H9 (cell line): ENCODE data around the gene ANO9. TPM values are rescaled to one million over a fixed set of nuclear protein-coding genes. Genes with fewer than 3 reads are reported as not detected.

Experiments
- DNase-seq: peaks from one replicate; pipeline ENCODE4 v3.0.0-alpha.2; 2017
- H2AFZ ChIP-seq: one replicate; pipeline ENCODE4 v1.6.1; 2013; ENCODE audit warnings: mild to moderate bottlenecking, low read length, control low read depth, moderate library complexity
- H2AK5ac ChIP-seq: 2 replicates; pipeline ENCODE4 v1.6.1; 2013; ENCODE audit warnings: low read length, control low read depth, mixed read lengths; ENCODE audit not compliant: insufficient read length
- H2BK120ac ChIP-seq: one replicate; pipeline ENCODE4 v1.6.1; 2013; ENCODE audit warnings: low read depth, mild to moderate bottlenecking, low read length, control low read depth, inconsistent platforms; ENCODE audit not compliant: poor library complexity, severe bottlenecking
- H2BK12ac ChIP-seq: 2 replicates; pipeline ENCODE4 v1.6.1; 2013; ENCODE audit warnings: low read length, control low read depth, mixed read lengths, low read depth; ENCODE audit not compliant: insufficient read length
- H2BK15ac ChIP-seq: 2 replicates; pipeline ENCODE4 v1.6.1; 2013; ENCODE audit warnings: low read depth, low read length, control low read depth
- H2BK20ac ChIP-seq: one replicate; pipeline ENCODE4 v1.6.1; 2013; ENCODE audit warnings: low read depth, mild to moderate bottlenecking, low read length, control low read depth, inconsistent platforms; ENCODE audit not compliant: poor library complexity, severe bottlenecking
- H2BK5ac ChIP-seq: 2 replicates; pipeline ENCODE4 v1.6.1; 2013; ENCODE audit warnings: low read length, control low read depth, mixed read lengths; ENCODE audit not compliant: insufficient read length
- H3K14ac ChIP-seq: 2 replicates; pipeline ENCODE4 v1.6.1; 2013; ENCODE audit warnings: low read length, control low read depth; ENCODE audit not compliant: insufficient read depth
- H3K18ac ChIP-seq: 2 replicates; pipeline ENCODE4 v1.6.1; 2013; ENCODE audit warnings: low read depth, mild to moderate bottlenecking, mixed read lengths, low read length, control low read depth; ENCODE audit not compliant: insufficient read length
- H3K23ac ChIP-seq: 2 replicates; pipeline ENCODE4 v1.6.1; 2013; ENCODE audit warnings: low read length, control low read depth, mixed read lengths, low read depth; ENCODE audit not compliant: insufficient read length
- H3K23me2 ChIP-seq: 2 replicates; pipeline ENCODE4 v1.6.1; 2013; ENCODE audit warnings: low read depth, mild to moderate bottlenecking, mixed read lengths, low read length, control low read depth; ENCODE audit not compliant: insufficient read length, poor library complexity, severe bottlenecking
- H3K27ac ChIP-seq: 2 replicates; pipeline ENCODE4 v1.5.1; 2013; ENCODE audit warnings: low read length, control low read depth, mixed read lengths, low read depth; ENCODE audit not compliant: insufficient read length
- H3K27me3 ChIP-seq: 2 replicates; pipeline ENCODE4 v1.6.1; 2013; ENCODE audit warnings: low read length, control low read depth, inconsistent platforms; ENCODE audit not compliant: insufficient read depth
- H3K4ac ChIP-seq: 2 replicates; pipeline ENCODE4 v1.6.1; 2013; ENCODE audit warnings: low read depth, mild to moderate bottlenecking, control low read depth, inconsistent platforms, low read length, moderate library complexity
- H3K4me1 ChIP-seq: 2 replicates; pipeline ENCODE4 v1.6.1; 2013; ENCODE audit warnings: low read length, control low read depth, inconsistent platforms; ENCODE audit not compliant: insufficient read depth
- H3K4me2 ChIP-seq: 2 replicates; pipeline ENCODE4 v1.6.1; 2013; ENCODE audit warnings: low read length, control low read depth, mixed read lengths; ENCODE audit not compliant: insufficient read length, insufficient read depth
- H3K56ac ChIP-seq: 2 replicates; pipeline ENCODE4 v1.6.1; 2013; ENCODE audit warnings: low read depth, mild to moderate bottlenecking, mixed read lengths, low read length, control low read depth; ENCODE audit not compliant: insufficient read length
- H3K79me1 ChIP-seq: 2 replicates; pipeline ENCODE4 v1.6.1; 2013; ENCODE audit warnings: low read depth, mild to moderate bottlenecking, moderate library complexity, low read length, control low read depth, inconsistent platforms; ENCODE audit not compliant: insufficient read depth, poor library complexity, severe bottlenecking
- H3K79me2 ChIP-seq: 2 replicates; pipeline ENCODE4 v1.6.1; 2013; ENCODE audit warnings: low read length, control low read depth, inconsistent platforms; ENCODE audit not compliant: insufficient read depth
- H3K9ac ChIP-seq: 2 replicates; pipeline ENCODE4 v1.6.1; 2013; ENCODE audit warnings: low read length, control low read depth, mixed read lengths; ENCODE audit not compliant: insufficient read length; ENCODE audit errors: extremely low read depth
- H3K9me3 ChIP-seq: one replicate; pipeline ENCODE4 v1.6.1; 2013; ENCODE audit warnings: low read depth, low read length, inconsistent platforms; ENCODE audit not compliant: control insufficient read depth
- H3T11ph ChIP-seq: one replicate; pipeline ENCODE4 v1.6.1; 2013; ENCODE audit warnings: mild to moderate bottlenecking, low read length, control low read depth, inconsistent platforms
- H4K20me1 ChIP-seq: one replicate; pipeline ENCODE4 v1.6.1; 2013; ENCODE audit not compliant: control insufficient read depth, insufficient read length, insufficient read depth
- H4K5ac ChIP-seq: 2 replicates; pipeline ENCODE4 v1.6.1; 2013; ENCODE audit warnings: low read depth, mild to moderate bottlenecking, mixed read lengths, low read length, control low read depth; ENCODE audit not compliant: insufficient read length
- H4K8ac ChIP-seq: replicated peaks from 2 replicates; pipeline ENCODE4 v1.6.1; 2013; ENCODE audit warnings: low read length, control low read depth, mixed read lengths, low read depth; ENCODE audit not compliant: insufficient read length
- H4K91ac ChIP-seq: 2 replicates; pipeline ENCODE4 v1.6.1; 2013; ENCODE audit warnings: low read depth, mild to moderate bottlenecking, moderate library complexity, mixed read lengths, low read length, control low read depth; ENCODE audit not compliant: insufficient read length
- H3K27ac Mint-ChIP-seq, 3 experiments: 2 replicates in 2 of 3; 3 replicates in 1 of 3; pipeline ENCODE4 v1.8.0; 2020 to 2021; ENCODE audit warnings: mixed read lengths in 3 of 3, mild to moderate bottlenecking in 1 of 3, moderate library complexity in 1 of 3
- H3K27me3 Mint-ChIP-seq: 2 replicates; pipeline ENCODE4 v1.8.0; 2021; ENCODE audit warnings: low read depth, mild to moderate bottlenecking, moderate library complexity, mixed read lengths
- H3K36me3 Mint-ChIP-seq, 3 experiments: 2 replicates in 2 of 3; 3 replicates in 1 of 3; pipeline ENCODE4 v1.8.0; 2020 to 2021; ENCODE audit warnings: low read depth in 3 of 3, mixed read lengths in 3 of 3; ENCODE audit not compliant: insufficient read depth in 1 of 3
- H3K4me1 Mint-ChIP-seq, 2 experiments: 2 replicates each; pipeline ENCODE4 v1.8.0; 2020; ENCODE audit warnings: mixed read lengths in 2 of 2
- H3K4me3 Mint-ChIP-seq, 2 experiments: 2 replicates in 1 of 2; 3 replicates in 1 of 2; pipeline ENCODE4 v1.8.0; 2020 to 2021; ENCODE audit warnings: mild to moderate bottlenecking in 2 of 2, mixed read lengths in 2 of 2, moderate library complexity in 1 of 2
- H3K9me3 Mint-ChIP-seq, 2 experiments: 2 replicates in 1 of 2; 3 replicates in 1 of 2; pipeline ENCODE4 v1.8.0; 2020; ENCODE audit warnings: mild to moderate bottlenecking in 2 of 2, mixed read lengths in 2 of 2, moderate library complexity in 1 of 2
- WGBS: extraction: QIAGEN DNeasy Blood & Tissue Kit; methylation state at CpG from one replicate; pipeline ENCODE4 v1.1.7; 2013; ENCODE audit warnings: missing lambda C conversion rate, low lambda C conversion rate, mixed read lengths; ENCODE audit not compliant: insufficient read length; ENCODE audit errors: extremely low coverage; 5-methylcytosine and 5-hydroxymethylcytosine counted together
- total RNA-seq: library from RNA; stranded (reverse); gene quantifications from 2 replicates; pipeline ENCODE4 v1.2.1, GENCODE V29; 2021
- TF ChIP-seq, protein P1 (sequence below): fragments of 200-600 bp; sonication (generic); conservative IDR thresholded peaks from 3 replicates; pipeline ENCODE4 v1.8.0; 2021; ENCODE audit warnings: antibody characterized with exemption, mild to moderate bottlenecking

ANO9 gene
- total RNA-seq, 1 experiment from 2014 or later = 13.1 TPM

DNA sequence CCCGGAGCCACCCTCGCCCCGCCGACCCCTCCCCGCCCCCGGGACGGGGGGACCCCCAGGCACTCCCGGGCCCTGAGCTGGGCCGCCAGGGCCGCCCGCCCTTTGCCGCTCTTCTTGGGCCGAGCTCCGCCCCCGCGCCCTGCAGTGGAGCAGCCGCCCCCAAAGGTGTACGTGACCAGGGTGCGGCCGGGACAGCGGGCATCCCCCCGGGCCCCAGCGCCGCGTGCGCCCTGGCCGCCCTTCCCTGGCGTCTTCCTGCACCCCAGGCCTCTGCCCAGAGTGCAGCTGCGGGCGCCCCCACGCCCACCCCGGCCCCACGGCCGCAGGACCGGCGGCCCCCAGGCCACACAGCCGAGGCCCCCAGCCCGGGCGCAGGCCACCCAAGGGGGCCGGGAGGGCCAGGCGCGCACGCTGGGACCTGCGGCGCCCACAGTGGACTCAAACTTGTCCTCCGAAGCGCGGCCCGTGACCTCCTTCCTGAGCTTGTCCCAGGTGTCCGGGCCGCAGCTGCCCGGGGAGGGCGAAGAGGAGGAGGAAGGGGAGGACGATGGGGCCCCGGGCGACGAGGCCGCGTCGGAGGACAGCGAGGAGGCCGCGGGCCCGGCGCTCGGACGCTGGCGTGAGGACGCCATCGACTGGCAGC is 65.2 kb downstream of the ANO9 start:
- H3K18ac ChIP-seq = no peak overlapping the region
- H2BK15ac ChIP-seq = no peak overlapping the region
- no peak overlapping the region for H3K14ac ChIP-seq
- no CpG with 5 or more reads among the region's 70 CpGs for WGBS
- no peak overlapping the region for H2AFZ ChIP-seq
- H2BK12ac ChIP-seq = no peak overlapping the region
- no peak overlapping the region for H3K27ac ChIP-seq
- Mint-ChIP-seq H3K4me1 (peaks cover 0 to 3% of the 10 kb centered on the region in 2 experiments; a peak in 1 of 4 replicates), H3K27ac (no peak overlapping the region), H3K9me3 (no peaks in the 10 kb centered on the region; a peak in 2 of 5 replicates), H3K27me3 (no peaks in the 10 kb centered on the region), H3K36me3 (peaks cover 40 to 62% (median 54%) of the 10 kb centered on the region in 3 experiments), H3K4me3 (no peak overlapping the region)
- no peaks in the 10 kb centered on the region for H3K27me3 ChIP-seq
- H4K91ac ChIP-seq = no peak overlapping the region
- H3K79me2 ChIP-seq = no peaks in the 10 kb centered on the region
- H3K4me1 ChIP-seq = no peaks in the 10 kb centered on the region
- no peaks in the 10 kb centered on the region for H3K79me1 ChIP-seq
- no peak overlapping the region for H2BK5ac ChIP-seq
- TF ChIP-seq, protein P1, sequence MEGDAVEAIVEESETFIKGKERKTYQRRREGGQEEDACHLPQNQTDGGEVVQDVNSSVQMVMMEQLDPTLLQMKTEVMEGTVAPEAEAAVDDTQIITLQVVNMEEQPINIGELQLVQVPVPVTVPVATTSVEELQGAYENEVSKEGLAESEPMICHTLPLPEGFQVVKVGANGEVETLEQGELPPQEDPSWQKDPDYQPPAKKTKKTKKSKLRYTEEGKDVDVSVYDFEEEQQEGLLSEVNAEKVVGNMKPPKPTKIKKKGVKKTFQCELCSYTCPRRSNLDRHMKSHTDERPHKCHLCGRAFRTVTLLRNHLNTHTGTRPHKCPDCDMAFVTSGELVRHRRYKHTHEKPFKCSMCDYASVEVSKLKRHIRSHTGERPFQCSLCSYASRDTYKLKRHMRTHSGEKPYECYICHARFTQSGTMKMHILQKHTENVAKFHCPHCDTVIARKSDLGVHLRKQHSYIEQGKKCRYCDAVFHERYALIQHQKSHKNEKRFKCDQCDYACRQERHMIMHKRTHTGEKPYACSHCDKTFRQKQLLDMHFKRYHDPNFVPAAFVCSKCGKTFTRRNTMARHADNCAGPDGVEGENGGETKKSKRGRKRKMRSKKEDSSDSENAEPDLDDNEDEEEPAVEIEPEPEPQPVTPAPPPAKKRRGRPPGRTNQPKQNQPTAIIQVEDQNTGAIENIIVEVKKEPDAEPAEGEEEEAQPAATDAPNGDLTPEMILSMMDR = no peak
- H3T11ph ChIP-seq = no peak overlapping the region
- no peaks in the 10 kb centered on the region for H3K23me2 ChIP-seq
- H2BK20ac ChIP-seq = no peak overlapping the region
- no peak overlapping the region for H4K5ac ChIP-seq
- H2AK5ac ChIP-seq = no peak overlapping the region
- H3K23ac ChIP-seq = no peak overlapping the region
- no peak overlapping the region for H3K4me2 ChIP-seq
- no peaks in the 10 kb centered on the region for H3K9me3 ChIP-seq
- no peak overlapping the region for H3K56ac ChIP-seq
- H3K4ac ChIP-seq = no peak overlapping the region
- no peak for DNase-seq
- no peak overlapping the region for H3K9ac ChIP-seq
- no peak overlapping the region for H2BK120ac ChIP-seq
- H4K8ac ChIP-seq = no peak overlapping the region
- no peaks in the 10 kb centered on the region for H4K20me1 ChIP-seq
